Psoas muscle (tissue), 8 donors: ENCODE results near the gene CCSER2. TPM values are rescaled to one million over a fixed set of nuclear protein-coding genes. Genes with fewer than 3 reads are reported as not detected.

Source experiments
- ATAC-seq, 4 donors: fragments of 200-7000 bp; cut with Tn5 transposase; one replicate each; pipeline ENCODE4 v1.9.1; 2020; ENCODE audit warnings: moderate library complexity in 3 of 4, mild to moderate bottlenecking in 2 of 4
- DNase-seq, 2 donors: peaks; one replicate each; pipeline ENCODE4 v3.0.0-alpha.2; 2020
- H3K27ac ChIP-seq: fragments of 200-600 bp; one replicate; pipeline ENCODE4 v1.8.0; 2022
- H3K27me3 ChIP-seq, 3 donors: fragments of 200-600 bp in 1 of 3; one replicate each; pipeline versions ENCODE4 v1.6.1 to v1.8.0; 2013 to 2022; ENCODE audit warnings: low read length in 2 of 3, mild to moderate bottlenecking in 2 of 3, moderate library complexity in 1 of 3; ENCODE audit not compliant: insufficient read depth in 3 of 3
- H3K36me3 ChIP-seq, 2 donors: fragments of 200-600 bp in 1 of 2; one replicate each; pipeline versions ENCODE4 v1.6.1 to v1.8.0; 2013 to 2022; ENCODE audit warnings: low read depth in 1 of 2, mild to moderate bottlenecking in 1 of 2, moderate library complexity in 1 of 2; ENCODE audit not compliant: insufficient read depth in 1 of 2
- H3K4me1 ChIP-seq: fragments of 200-600 bp; one replicate; pipeline ENCODE4 v1.8.0; 2022
- H3K4me3 ChIP-seq: fragments of 200-600 bp; one replicate; pipeline ENCODE4 v1.8.0; 2022; ENCODE audit warnings: mild to moderate bottlenecking
- H3K9me3 ChIP-seq: fragments of 200-600 bp; one replicate; pipeline ENCODE4 v1.8.0; 2022
- CTCF ChIP-seq: fragments of 200-600 bp; IDR thresholded peaks from one replicate; pipeline ENCODE4 v1.8.0; 2022; ENCODE audit warnings: antibody characterized with exemption
- WGBS, 3 donors: extraction: QIAGEN DNeasy Blood & Tissue Kit; methylation state at CpG; one replicate each; pipeline versions ENCODE4 v1.1.6 to v1.1.7; 2013; 5-methylcytosine and 5-hydroxymethylcytosine counted together
- intact Hi-C, 2 donors: fragments of 100-400 bp; cut with DNase I; formaldehyde crosslinking; loops; one replicate each; pipeline versions ENCODE4 v1.11.0 to v1.14.2; 2022
- polyA plus RNA-seq, 3 donors: library from polyadenylated mRNA; stranded (reverse); fragments of 200-250 nt; gene quantifications; one replicate each; pipeline ENCODE4 v1.2.3, GENCODE V29; 2013
- total RNA-seq, 4 donors: library from RNA; stranded (reverse); fragmentation: NEBNext Ultra II Directional in 2 of 4; extraction: Animal tissue kit (Norgen Biotek cat#: 25700) in 2 of 4; gene quantifications; one replicate each; pipeline versions ENCODE4 v1.2.1 to v1.2.4, GENCODE V29; 2021 to 2023
- donor health status: healthy with polysubstance abuse.
- donor health status: DM: no; HTN: no; CAD: no; lungs with moderate emphysema.
- donor health status: Bipolar disorder and iron deficiency.
- donor health status: healthy.
- donor health status: DM: yes; HTN: yes; CAD: no.
- donor health status: DM: no; HTN: no; CAD: no.
- donor health status: DM: no; HTN: no; CAD: no.
- donor health status: DM: yes; HTN: yes; CAD: no.

CCSER2 gene
- total and polyA plus RNA-seq, 7 donors = 12.5 to 122 (median 65.7) TPM

- 62 to 74% (median 72%) methylated on average over 2 of the region's 2 CpGs for WGBS, 3 donors
- ATAC-seq (no peak), DNase-seq (no peak)
- no peak for TF ChIP-seq CTCF
- H3K36me3 ChIP-seq = no peaks in the 10 kb centered on the region
- H3K4me1 ChIP-seq = no peaks in the 10 kb centered on the region
- H3K4me3 ChIP-seq = no peak overlapping the region
- H3K9me3 ChIP-seq = no peaks in the 10 kb centered on the region
- intact Hi-C loops = no loop called here
- H3K27ac ChIP-seq = no peak overlapping the region
- H3K27me3 ChIP-seq = peaks cover 0 to 13% (median 0%) of the 10 kb centered on the region in 3 donors
These were observed 26.2 kb upstream of the CCSER2 start for GRCh38 chr10:84302223-84302622.

- TF ChIP-seq CTCF = no peak
- Histone ChIP-seq H3K36me3 (no peaks in the 10 kb centered on the region), H3K27ac (no peak overlapping the region), H3K9me3 (no peaks in the 10 kb centered on the region), H3K27me3 (peaks cover 0 to 8% (median 0%) of the 10 kb centered on the region in 3 donors), H3K4me1 (no peaks in the 10 kb centered on the region), H3K4me3 (no peak overlapping the region)
- intact Hi-C loops = no loop called here
- 75 to 85% (median 83%) methylated on average over 4 of the region's 4 CpGs for WGBS, 3 donors
- DNase-seq = no peak
- no peak for ATAC-seq
These were observed 21.5 kb upstream of the CCSER2 start for GRCh38 chr10:84306751-84307384.

GRCh38 chr10:84308021-84308420 is 20.4 kb upstream of the CCSER2 start:
- no peaks in the 10 kb centered on the region for H3K4me1 ChIP-seq
- no peaks in the 10 kb centered on the region for H3K36me3 ChIP-seq
- no peak overlapping the region for H3K4me3 ChIP-seq
- intact Hi-C loops = no loop called here
- H3K9me3 ChIP-seq = no peaks in the 10 kb centered on the region
- H3K27ac ChIP-seq = no peak overlapping the region
- 35 to 55% (median 47%) methylated on average over 1 of the region's 1 CpG for WGBS, 3 donors
- DNase-seq (no peak), ATAC-seq (no peak)
- no peak for TF ChIP-seq CTCF
- H3K27me3 ChIP-seq = peaks cover 0 to 3% (median 0%) of the 10 kb centered on the region in 3 donors

GRCh38 chr10:84308481-84309304 is 19.7 kb upstream of the CCSER2 start:
- Histone ChIP-seq H3K27ac (no peak overlapping the region), H3K9me3 (no peaks in the 10 kb centered on the region), H3K36me3 (no peaks in the 10 kb centered on the region), H3K4me1 (no peaks in the 10 kb centered on the region), H3K4me3 (peak overlapping the region; percentile 4), H3K27me3 (peaks cover 0 to 3% (median 0%) of the 10 kb centered on the region in 3 donors)
- ATAC-seq = no peak
- WGBS, 3 donors = 26 to 32% (median 27%) methylated on average over 6 of the region's 6 CpGs
- DNase-seq = peak in 1 of 2 donors; percentile 21
- no peak for TF ChIP-seq CTCF
- intact Hi-C loops = no loop called here
